GM10248 (cell line): Measurements from ENCODE around the gene DLG2.

Experiments used
- CTCF ChIA-PET: fragments of 300-600 bp; sonication (Branson Sonifier 250); formaldehyde crosslinking; extraction: SDS; loops from one replicate; lab custom pipeline; 2021; ENCODE audit warnings: antibody characterized with exemption; lab: Yijun Ruan, JAX
- POLR2A ChIA-PET: fragments of 350-650 bp; sonication (Branson Sonifier 250); formaldehyde crosslinking; extraction: SDS; loops from one replicate; lab custom pipeline; 2020; ENCODE audit warnings: antibody characterized with exemption; lab: Yijun Ruan, JAX
- DNase-seq: peaks from one replicate; pipeline ENCODE4 v3.0.0; 2012; ENCODE audit errors: extremely low spot score
- CTCF ChIP-seq: IDR thresholded peaks from 2 replicates; pipeline ENCODE4 v1.5.1; 2012; ENCODE audit warnings: mild to moderate bottlenecking, low read depth; ENCODE audit errors: extremely low read depth, missing control alignments, control extremely low read depth

DLG2 gene

GRCh38 chr11:84901991-84902390 lies 725.2 kb downstream of the DLG2 start:
- no peak for DNase-seq
- CTCF ChIA-PET: interaction anchor here (1.4 kb wide), 1 partner anchor 14 kb away, joined by 3 read pairs; no protein-coding TSS in a partner anchor
- POLR2A ChIA-PET: no interaction called here
- TF ChIP-seq CTCF: no peak

GRCh38 chr11:84899740-84900139 lies 727.4 kb downstream of the DLG2 start:
- no peak for TF ChIP-seq CTCF
- CTCF ChIA-PET: interaction anchor here (1.4 kb wide), 1 partner anchor 44 kb away, joined by 3 read pairs; no protein-coding TSS in a partner anchor
- POLR2A ChIA-PET: no interaction called here
- no peak for DNase-seq

GRCh38 chr11:84899134-84899533 lies 728.0 kb downstream of the DLG2 start:
- POLR2A ChIA-PET: no interaction called here
- no peak for TF ChIP-seq CTCF
- DNase-seq: no peak
- CTCF ChIA-PET: no interaction called here

- CTCF ChIA-PET: no interaction called here
- DNase-seq: no peak
- POLR2A ChIA-PET: no interaction called here
- TF ChIP-seq CTCF: no peak
Observed at GRCh38 chr11:84894666-84895065, 732.5 kb downstream of the DLG2 start.

- ChIA-PET CTCF (no interaction called here), POLR2A (no interaction called here)
- TF ChIP-seq CTCF: no peak
- DNase-seq: no peak
Observed at GRCh38 chr11:84890676-84891075, 736.5 kb downstream of the DLG2 start.

GRCh38 chr11:84889556-84889955 lies 737.6 kb downstream of the DLG2 start:
- ChIA-PET CTCF (no interaction called here), POLR2A (no interaction called here)
- TF ChIP-seq CTCF: no peak
- no peak for DNase-seq
